ENCODE data around the gene RPS6KB2.
"Not testable (repeated sequence)": the region's sequence is repeated elsewhere in the genome, so short reads cannot be mapped to it uniquely, and the experiment has no call there.

The RPS6KB2 gene

DNA sequence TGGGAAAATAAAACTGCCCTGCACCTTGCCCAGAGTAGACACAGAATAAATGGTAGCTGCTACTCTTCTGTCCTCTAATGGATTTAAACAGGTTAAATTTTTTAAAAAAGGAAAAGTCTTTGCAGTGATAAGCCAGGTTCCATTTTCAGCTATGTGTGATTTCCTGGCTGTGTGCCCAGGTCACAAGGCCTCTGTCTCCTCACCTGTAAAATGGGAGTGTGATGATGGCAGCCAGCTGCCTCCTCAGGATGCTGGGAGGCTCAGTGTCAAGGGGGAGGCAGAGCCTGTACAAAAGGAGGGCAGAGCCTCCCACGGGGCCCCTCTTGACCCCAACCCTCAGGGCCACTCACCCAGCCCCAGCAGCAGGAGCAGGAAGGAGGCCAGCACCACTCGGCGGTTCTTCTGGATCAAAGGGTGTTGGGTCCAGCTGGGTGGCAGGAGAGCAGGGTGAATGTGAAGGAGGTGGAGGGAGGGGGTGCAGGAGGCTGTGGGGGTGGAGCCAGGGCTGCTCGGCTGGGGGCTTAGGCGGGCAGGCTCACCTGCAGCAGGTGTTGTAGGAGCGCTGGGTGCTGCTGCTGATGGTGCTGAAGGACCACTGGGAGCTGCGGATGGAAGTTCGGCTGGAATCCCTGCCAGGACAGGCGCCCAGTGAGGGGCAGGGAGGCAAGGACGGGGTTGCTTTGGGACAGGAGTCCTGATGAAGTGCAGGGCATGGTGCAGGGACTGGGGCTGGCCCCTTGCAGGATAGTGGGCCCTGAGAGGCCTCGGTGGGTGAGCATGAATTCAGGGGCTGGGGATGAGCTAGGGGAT lies 38.9 kb downstream of the RPS6KB2 start:
- DNase-seq (ENCODE audit: low read depth in 2 of 2): no peak

DNA sequence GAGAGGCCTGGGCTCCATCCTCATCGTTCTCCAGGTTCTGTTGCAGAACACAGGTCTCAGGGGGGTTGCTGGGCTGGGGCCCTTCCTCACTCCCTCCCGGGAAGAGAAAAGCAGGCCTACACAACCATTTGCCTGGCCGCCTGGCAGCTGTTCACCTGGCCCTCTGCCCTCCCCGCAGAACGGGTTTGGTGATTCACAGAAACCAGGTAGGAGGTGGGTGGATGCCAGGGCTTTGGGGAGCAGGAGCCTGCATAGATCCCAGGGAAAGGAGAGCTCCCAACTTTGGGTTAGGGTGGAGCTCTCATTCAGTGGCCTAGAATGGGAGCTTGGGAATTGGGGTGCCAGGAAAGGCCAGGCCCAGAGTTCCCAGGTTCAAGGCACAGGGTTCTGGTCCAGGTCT lies 39.8 kb downstream of the RPS6KB2 start:
- DNase-seq (ENCODE audit: low read depth in 2 of 2): no peak

DNA sequence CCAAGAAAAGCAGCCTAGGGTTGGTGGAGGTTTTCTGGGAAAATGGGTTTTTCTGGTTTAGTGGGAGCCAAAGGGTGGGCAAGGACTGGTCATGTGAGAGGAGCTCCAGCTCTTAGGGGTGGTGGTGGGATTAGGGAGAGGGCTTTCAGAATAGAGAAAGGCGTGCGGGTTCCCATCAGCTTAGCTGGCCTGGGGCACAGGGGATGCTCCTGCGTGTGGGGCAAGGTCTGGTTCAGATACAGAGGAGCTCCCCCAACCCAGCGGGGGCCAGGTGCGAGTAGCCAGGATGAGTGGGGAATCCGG lies 40.1 kb downstream of the RPS6KB2 start:
- no peak for DNase-seq (ENCODE audit: low read depth in 2 of 2)

DNA sequence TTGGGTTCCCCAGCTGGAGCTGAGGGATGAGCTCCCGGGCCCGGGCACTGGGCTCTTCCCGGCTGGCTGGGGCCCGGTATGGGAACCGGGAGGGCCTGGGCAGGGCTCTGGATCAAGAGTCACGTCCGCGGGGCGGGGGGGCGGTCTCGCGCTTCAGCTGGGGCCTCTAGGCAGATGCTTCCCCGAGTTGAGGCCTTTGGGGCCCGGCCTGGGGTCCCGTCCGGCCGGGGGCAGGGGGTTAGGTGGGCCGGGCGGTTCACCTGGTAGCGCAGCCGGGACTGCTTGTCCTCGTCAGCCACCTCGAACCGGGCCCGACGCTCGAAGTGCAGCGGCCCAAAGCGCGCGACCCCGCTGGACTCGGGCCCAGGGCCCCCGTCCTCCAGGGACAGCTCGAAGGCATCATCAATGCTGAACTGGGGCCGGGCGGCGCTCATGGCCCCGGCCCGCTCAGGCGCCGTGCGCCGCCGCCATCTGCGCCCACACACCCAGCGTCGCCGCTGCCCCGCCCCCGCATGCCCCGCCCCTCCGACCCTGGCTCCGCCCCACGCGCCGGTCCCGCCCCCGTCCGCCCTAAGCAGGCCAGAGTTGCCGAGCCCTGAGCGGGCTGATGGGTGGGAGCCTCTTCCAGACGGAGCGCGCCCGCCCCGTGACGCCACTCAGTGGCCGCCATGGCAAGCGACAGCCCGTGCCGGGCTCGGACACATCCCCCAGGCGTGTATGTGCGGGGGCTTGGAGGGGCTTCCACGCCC lies 40.6 kb downstream of the RPS6KB2 start, which contains the start of gene TMEM134:
Gene TMEM134 (minus strand): TSS at position 493 of the 749 bp plus-strand sequence. CDS start 59 bp downstream, at position 434.
- peak; percentile 87 to 89 for DNase-seq (ENCODE audit: low read depth in 2 of 2)

DNA sequence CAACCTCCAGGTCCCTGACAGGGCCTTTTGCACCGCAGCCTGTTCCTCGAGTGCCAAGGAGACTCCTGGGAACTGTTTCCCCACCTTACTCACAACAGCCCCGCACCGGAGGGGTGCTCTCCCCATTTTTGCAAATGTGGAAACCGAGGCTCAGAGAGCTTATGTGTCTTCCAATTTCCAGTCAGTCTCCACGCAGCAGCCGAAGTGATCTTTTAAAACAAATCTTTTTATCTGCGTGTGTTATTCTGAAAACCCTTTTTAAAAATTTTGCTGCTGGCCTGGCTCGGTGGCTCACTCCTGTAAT lies 41.2 kb downstream of the RPS6KB2 start:
- DNase-seq (ENCODE audit: low read depth in 2 of 2): no peak

DNA sequence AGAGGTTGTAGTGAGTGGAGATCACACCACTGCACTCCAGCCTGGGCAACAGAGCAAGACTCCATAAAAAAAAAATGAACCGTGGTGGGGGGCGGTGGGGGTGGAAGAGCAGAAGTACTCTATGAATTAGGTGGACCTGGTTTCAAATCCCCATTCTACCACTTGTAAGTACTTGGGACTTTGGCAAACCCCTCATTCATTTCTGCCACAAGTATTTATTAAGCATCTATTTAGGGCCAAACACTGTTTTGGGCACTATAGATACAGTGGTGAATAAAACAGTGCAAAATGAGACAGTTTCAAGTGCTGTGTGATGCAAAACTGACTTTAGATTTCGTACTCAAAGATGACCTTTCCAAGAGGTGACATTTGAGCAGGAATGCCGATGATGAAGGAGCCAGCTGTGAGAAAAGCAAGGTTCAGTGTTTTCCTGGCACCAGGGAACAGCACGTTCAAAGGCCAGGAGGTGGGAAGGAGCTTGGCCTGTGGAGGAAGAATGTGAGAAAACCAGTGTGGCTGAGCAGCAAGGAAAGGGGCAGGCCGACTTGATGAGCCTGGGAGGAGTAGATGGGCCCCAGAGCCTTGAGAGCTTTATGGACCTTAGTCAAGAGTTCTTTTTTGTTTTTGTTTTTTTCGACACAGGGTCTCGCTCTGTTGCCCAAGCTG lies 42.2 kb downstream of the RPS6KB2 start:
- DNase-seq (ENCODE audit: low read depth in 2 of 2): no peak

DNA sequence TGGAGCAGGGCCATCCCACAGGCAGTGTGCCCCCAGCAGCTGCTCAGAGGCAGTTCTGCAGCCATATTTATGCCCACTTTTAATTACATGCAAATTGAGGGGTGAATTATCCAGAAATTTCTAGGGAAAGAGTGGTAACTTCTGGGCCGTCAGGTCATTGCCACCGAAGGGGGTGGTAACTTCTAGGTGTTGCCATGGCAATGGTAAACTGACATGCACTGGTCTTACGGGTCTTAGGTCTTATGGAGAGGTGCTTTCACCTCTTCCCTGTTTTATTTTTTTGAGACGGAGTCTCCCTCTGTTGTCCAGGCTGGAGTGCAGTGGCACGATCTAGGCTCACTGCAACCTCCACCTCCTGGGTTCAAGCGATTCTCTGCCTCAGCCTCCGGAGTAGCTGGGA lies 44.6 kb downstream of the RPS6KB2 start:
- no peak for DNase-seq (ENCODE audit: low read depth in 2 of 2)

DNA sequence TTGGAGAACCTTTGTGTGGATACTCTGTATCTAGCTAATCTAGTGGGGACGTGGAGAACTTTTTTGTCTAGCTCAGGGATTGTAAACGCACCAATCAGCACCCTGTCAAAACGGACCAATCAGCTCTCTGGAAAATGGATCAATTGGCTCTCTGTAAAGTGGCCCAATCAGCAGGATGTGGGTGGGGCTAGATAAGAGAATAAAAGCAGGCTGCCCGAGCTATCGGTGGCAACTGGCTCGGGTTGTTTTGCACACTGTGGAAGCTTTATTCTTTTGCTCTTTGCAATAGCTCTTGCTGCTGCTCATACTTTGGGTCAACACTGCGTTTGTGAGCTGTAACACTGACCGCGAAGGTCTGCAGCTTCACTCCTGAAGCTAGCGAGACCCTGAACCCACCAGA lies 48.4 kb downstream of the RPS6KB2 start:
- DNase-seq (ENCODE audit: low read depth in 2 of 2): not testable (repeated sequence)

DNA sequence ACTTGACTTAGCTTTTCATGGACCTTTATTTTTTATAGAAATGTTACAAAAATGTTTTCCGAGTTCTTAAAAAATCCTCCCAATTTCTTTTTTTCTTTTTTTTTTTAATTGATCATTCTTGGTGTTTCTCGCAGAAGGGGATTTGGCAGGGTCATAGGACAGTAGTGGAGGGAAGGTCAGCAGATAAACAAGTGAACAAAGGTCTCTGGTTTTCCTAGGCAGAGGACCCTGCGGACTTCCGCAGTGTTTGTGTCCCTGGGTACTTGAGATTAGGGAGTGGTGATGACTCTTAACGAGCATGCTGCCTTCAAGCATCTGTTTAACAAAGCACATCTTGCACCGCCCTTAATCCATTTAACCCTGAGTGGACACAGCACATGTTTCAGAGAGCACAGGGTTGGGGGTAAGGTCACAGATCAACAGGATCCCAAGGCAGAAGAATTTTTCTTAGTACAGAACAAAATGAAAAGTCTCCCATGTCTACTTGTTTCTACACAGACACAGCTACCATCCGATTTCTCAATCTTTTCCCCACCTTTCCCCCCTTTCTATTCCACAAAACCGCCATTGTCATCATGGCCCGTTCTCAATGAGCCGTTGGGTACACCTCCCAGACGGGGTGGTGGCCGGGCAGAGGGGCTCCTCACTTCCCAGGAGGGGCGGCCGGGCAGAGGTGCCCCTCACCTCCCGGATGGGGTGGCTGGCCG lies 49.2 kb downstream of the RPS6KB2 start:
- DNase-seq (ENCODE audit: low read depth in 2 of 2): not testable (repeated sequence)

DNA sequence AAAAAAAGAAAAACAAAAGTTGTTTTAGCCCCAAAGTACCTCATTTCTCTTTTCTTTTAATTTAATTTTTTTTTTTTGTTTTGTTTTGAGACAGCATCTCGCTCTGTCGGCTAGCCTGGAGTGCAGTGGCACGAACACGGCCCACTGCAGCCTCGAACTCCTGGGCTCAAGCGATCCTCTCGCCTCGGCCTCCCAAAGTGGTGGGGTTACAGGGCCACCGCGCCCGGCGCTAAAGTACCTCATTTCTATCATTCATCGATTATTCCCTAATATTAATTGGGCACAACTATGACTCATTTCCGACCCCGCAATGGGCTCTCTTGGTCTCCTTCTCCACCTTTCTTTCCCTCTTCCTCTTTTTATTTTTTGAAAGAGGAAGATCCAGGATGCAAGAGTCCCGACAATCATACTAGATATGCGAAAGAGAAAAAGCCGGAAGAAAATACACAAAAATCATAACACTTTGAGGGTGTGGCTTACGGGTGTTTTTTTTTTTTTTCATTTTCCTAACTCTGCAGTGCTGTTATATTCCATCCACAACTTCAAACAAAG lies 54.1 kb downstream of the RPS6KB2 start:
- DNase-seq (ENCODE audit: low read depth in 2 of 2): no peak

DNA sequence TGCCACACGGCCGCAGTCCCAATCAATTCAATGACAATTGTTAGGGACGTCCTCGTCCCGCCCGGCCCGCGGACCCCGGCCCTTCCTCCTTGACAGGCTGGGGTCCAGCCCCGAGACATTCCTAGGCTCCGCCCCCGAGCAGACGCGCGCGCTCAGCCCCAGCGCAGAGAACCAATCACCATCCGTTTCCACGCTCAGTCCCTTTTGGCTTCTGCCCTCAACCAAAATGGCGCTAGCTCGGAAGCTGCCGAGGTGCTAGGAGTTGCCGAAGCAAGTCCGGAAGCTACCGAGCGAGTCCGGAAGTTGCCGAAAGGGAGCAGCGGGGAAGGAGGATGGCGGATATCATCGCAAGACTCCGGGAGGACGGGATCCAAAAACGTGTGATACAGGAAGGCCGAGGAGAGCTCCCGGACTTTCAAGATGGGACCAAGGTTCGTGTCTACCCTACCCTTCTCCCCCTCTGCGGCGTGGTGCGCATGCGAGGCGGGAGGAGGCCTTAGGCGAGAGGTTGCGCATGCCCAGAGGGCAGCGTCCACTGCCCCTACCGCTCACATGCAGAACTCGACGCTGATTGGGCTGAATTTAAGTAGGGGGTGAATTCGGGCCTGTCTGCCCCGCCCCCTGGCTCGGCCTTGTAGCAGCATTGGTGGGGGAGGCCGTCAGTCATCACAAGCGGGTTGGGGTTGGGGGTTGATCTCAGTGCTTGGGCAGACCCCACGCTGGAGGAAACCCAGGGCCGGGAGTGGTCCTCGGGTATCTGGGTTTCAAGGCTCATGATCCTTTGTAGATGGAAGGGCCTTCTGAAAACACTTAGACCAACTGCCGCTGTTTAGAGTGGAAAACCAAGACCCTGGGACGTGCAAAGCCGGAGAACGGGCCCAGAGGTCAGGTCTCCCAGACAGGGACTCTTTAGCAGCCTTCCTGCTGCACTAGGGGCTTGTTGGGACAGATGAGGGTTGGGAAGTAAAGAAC lies 54.8 kb downstream of the RPS6KB2 start, which contains the start of gene AIP:
Gene AIP (plus strand): TSS at position 200 of the 972 bp plus-strand sequence. CDS start 133 bp downstream, at position 333.
- DNase-seq (ENCODE audit: low read depth in 2 of 2): peak; percentile 91 to 97

DNA sequence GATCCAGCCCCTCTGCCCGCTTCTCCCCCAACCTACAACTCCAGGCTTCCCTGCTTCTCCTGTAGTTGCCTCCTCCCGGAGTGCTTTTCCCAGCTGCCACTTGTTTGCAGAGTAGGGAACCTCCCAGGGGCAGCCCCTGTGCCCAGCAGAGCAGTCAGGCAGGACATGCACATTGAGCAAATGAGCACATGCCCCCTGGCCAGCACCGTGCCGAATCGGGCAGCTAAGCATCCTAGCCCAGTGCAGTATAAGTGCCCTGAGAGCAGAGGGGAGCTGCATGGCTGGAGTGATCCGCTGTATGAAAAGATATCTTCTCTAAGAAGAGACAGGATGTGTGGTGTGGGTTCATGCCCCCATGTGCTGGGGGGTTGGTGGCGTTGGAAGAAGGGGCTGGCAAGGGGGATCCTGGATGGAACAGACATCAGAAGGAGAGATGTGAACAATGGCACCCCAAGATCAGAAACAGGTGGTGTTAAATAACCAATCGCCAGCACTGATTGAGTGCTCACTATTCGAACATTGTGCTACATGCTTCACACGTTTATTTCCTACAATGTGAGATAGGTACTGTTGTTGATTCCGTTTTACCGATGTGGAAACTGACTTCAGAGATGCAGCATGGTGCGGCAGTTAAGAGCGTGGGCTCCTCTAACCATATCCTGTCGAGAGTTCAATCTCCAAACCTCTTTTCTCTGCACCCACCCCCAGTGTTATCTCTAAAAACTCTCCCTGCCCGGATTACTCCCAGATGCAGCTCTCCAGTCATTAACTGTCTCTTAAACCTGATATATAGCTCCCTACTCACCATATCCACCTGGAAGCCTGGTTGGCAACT lies 55.8 kb downstream of the RPS6KB2 start:
- no peak for DNase-seq (ENCODE audit: low read depth in 2 of 2)

DNA sequence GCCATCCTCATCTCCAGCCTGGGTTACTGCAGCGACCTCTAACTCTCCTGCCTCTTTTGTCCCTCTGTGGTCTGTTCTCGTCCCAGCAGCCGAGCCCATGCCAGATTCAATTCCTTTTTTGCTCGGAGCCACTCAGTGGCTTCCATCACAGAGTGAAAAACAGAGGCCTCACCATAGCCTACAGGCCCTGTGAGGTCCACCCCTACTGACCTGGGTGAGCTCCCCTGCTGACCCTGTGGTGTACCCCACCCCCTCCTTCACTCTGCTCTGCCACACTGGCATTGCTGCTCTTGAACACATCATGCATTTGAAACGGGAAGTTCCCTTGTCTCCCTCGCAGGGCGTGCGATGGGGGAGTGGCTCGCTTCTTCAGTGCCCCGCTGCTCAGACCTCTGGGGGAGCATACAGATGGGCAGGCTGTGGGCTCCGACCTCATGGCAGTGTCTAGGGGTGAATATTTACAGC lies 56.6 kb downstream of the RPS6KB2 start:
- peak in 1 of 2 experiments; percentile 66 for DNase-seq (ENCODE audit: low read depth in 2 of 2)

Measured in stimulated activated CD4-positive, alpha-beta T cell treated with anti-CD3 and anti-CD28 coated beads, Interleukin-12 subunit alpha, Interleukin-12 subunit beta, amount 100 ng/mL, for 24 hours (primary cell).